HepG2 (cell line): ENCODE results near the gene PRRC2A. TPM values are rescaled to one million over a fixed set of nuclear protein-coding genes. Genes with fewer than 3 reads are reported as not detected.
A peak's percentile ranks its signal among the peaks of the same experiment; 100 is the strongest.

ENCODE experiments used
- CHCHD3 ChIP-seq: sonication (generic); formaldehyde crosslinking; IDR thresholded peaks from 2 replicates; pipeline ENCODE4 v1.8.0; 2022; ENCODE audit warnings: mild to moderate bottlenecking, missing genetic modification reagents, moderate library complexity
- ERF ChIP-seq: IDR thresholded peaks from 2 replicates; pipeline ENCODE4 v1.6.1; 2018; ENCODE audit warnings: missing biosample characterization, missing genetic modification reagents
- FOXA1 ChIP-seq, 2 experiments: fragments of 450-650 bp in 1 of 2; sonication (generic) in 1 of 2; formaldehyde crosslinking in 1 of 2; IDR thresholded peaks; 2 replicates each; pipeline versions ENCODE4 v1.4.0 to v1.6.1; 2016 to 2020; ENCODE audit warnings: missing genetic modification reagents in 1 of 2
- GABPA ChIP-seq, 2 experiments: IDR thresholded peaks; 2 replicates each; pipeline ENCODE4 v1.6.1; 2011 to 2016; ENCODE audit warnings: low read depth in 2 of 2, low read length in 1 of 2, missing biosample characterization in 1 of 2, missing genetic modification characterization in 1 of 2
- GABPB1 ChIP-seq: IDR thresholded peaks from 2 replicates; pipeline ENCODE4 v1.6.1; 2016; ENCODE audit warnings: mild to moderate bottlenecking, missing genetic modification reagents, moderate library complexity, missing compliant biosample characterization
- KLF11 ChIP-seq: IDR thresholded peaks from 2 replicates; pipeline ENCODE4 v1.6.1; 2016; ENCODE audit warnings: missing compliant biosample characterization
- PPARG ChIP-seq: conservative IDR thresholded peaks from 2 replicates; pipeline ENCODE4 v1.6.1; 2016; ENCODE audit warnings: missing biosample characterization, missing genetic modification reagents
- PREB ChIP-seq: sonication (generic); formaldehyde crosslinking; IDR thresholded peaks from 2 replicates; pipeline ENCODE4 v1.4.0; 2020; ENCODE audit warnings: missing genetic modification reagents
- RORA ChIP-seq: sonication (generic); formaldehyde crosslinking; IDR thresholded peaks from 2 replicates; pipeline ENCODE4 v1.5.0; 2020; ENCODE audit warnings: mild to moderate bottlenecking, missing genetic modification reagents, moderate library complexity
- ZBTB21 ChIP-seq: sonication (generic); formaldehyde crosslinking; IDR thresholded peaks from 2 replicates; pipeline ENCODE4 v1.4.0; 2020; ENCODE audit warnings: missing genetic modification reagents
- ZGPAT ChIP-seq: IDR thresholded peaks from 2 replicates; pipeline ENCODE4 v1.6.1; 2016; ENCODE audit warnings: mild to moderate bottlenecking
- ZNF251 ChIP-seq: sonication (generic); formaldehyde crosslinking; IDR thresholded peaks from 2 replicates; pipeline ENCODE4 v1.9.0; 2021; ENCODE audit warnings: mild to moderate bottlenecking, missing genetic modification reagents
- ZNF256 ChIP-seq: sonication (generic); formaldehyde crosslinking; conservative IDR thresholded peaks from 2 replicates; pipeline ENCODE4 v1.4.0; 2020; ENCODE audit warnings: missing genetic modification reagents
- ZNF3 ChIP-seq: IDR thresholded peaks from 2 replicates; pipeline ENCODE4 v1.7.0; 2017; ENCODE audit warnings: inconsistent platforms
- ZNF496 ChIP-seq: sonication (generic); formaldehyde crosslinking; IDR thresholded peaks from 2 replicates; pipeline ENCODE4 v1.8.1; 2023; ENCODE audit warnings: mild to moderate bottlenecking, moderate library complexity, missing genetic modification reagents; ENCODE audit not compliant: insufficient replicate concordance
- ZNF572 ChIP-seq: sonication (generic); formaldehyde crosslinking; IDR thresholded peaks from 2 replicates; pipeline ENCODE4 v1.5.1; 2020; ENCODE audit warnings: mild to moderate bottlenecking, missing genetic modification reagents
- ZNF891 ChIP-seq: sonication (generic); formaldehyde crosslinking; IDR thresholded peaks from 2 replicates; pipeline ENCODE4 v1.5.0; 2020; ENCODE audit warnings: mild to moderate bottlenecking, missing genetic modification reagents
- polyA plus RNA-seq, 8 experiments: library from polyadenylated mRNA; depleted of rRNA in 3 of 8; stranded (reverse) in 7 of 8; unstranded in 1 of 8; fragments of >200 nt; fragmentation: Illumina TruSeq in 4 of 8; extraction: Trizol in 4 of 8; gene quantifications; 2 replicates each; pipeline versions ENCODE4 v1.2.1 to v1.2.3, GENCODE V29; 2011 to 2016; ENCODE audit warnings: low read depth in 4 of 8, missing spikeins in 1 of 8, mixed read lengths in 1 of 8; ENCODE audit not compliant: insufficient read depth in 1 of 8
- total RNA-seq, 5 experiments: library from RNA; depleted of rRNA; stranded (reverse); fragments of >200 nt; fragmentation: Illumina TruSeq; extraction: Trizol; gene quantifications; 2 replicates each; pipeline ENCODE4 v1.2.3, GENCODE V29; 2016; ENCODE audit warnings: low read depth in 1 of 5
- TF ChIP-seq, protein P1 (sequence below): sonication (generic); formaldehyde crosslinking; IDR thresholded peaks from 2 replicates; pipeline ENCODE4 v1.4.0; 2020; ENCODE audit warnings: missing genetic modification reagents, borderline replicate concordance
- TF ChIP-seq, protein P2 (sequence below), 2 experiments: sonication (generic) in 1 of 2; formaldehyde crosslinking in 1 of 2; IDR thresholded peaks; 2 replicates each; pipeline versions ENCODE4 v1.5.1 to v1.6.1; 2011 to 2020; ENCODE audit warnings: borderline replicate concordance in 1 of 2, low read depth in 1 of 2, low read length in 1 of 2, mild to moderate bottlenecking in 1 of 2, missing genetic modification reagents in 1 of 2, moderate library complexity in 1 of 2
- TF ChIP-seq, protein P3 (sequence below): sonication (generic); formaldehyde crosslinking; IDR thresholded peaks from 2 replicates; pipeline ENCODE4 v1.4.0; 2020; ENCODE audit warnings: missing genetic modification reagents

The PRRC2A gene
- total and polyA plus RNA-seq, 2 of the 13 experiments (the other 11 are each of a cell fraction or from before 2014, with no cell fraction given), result 38.9 to 47.4 TPM

DNA sequence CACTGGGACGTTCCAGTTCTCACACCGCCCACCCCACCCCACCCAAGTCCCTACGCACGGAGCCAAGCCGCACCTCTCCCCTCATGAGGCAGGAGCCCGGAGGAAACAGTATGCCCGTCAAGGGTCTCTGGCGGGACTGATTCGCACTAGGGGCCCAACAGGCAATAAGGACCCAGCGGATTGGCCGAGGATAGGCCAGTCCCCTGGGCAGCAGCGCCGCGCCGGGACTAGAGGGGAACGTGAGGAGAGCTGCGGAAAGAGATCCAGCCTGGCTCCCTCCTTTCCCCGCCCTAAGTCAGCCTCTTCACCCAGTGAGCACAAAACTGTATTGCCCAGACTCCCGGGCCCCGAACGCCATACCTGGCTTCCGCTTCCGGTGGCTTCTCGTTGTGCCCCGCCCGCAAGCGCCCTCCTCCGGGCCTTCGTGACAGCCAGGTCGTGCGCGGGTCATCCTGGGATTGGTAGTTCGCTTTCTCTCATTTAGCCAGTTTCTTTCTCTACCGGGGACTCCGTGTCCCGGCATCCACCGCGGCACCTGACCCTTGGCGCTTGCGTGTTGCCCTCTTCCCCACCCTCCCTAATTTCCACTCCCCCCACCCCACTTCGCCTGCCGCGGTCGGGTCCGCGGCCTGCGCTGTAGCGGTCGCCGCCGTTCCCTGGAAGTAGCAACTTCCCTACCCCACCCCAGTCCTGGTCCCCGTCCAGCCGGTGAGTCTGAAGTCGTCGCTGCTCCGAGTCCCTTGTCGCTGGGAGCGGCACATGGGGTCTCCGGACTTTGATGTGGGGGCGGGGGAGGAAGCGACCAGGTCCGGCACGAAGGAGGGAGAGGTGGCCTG, 45.2 kb downstream of the PRRC2A start, which contains the start of gene CSNK2B (continued):
- TF ChIP-seq ZGPAT (CRISPR knock-in tag) (peak; percentile 39; the same call in 1 of the 2 replicates), ZNF572 (CRISPR knock-in tag) (peak; percentile 80; the same call in 1 of the 2 replicates), FOXA1 (IDR thresholded peaks at IDR 0.05) (no peak), FOXA1 (CRISPR knock-in tag; IDR thresholded peaks at IDR 0.05) (no peak; the same call in 1 of the 2 replicates), ERF (peak; percentile 44), PPARG (CRISPR knock-in tag) (peak; percentile 59; the same call in 1 of the 2 replicates), ZNF251 (no peak), GABPB1 (CRISPR knock-in tag) (peak; percentile 98), GABPA (IDR thresholded peaks at IDR 0.05; ENCODE audit: low read depth, low read length) (no peak), GABPA (CRISPR knock-in tag; IDR thresholded peaks at IDR 0.05; ENCODE audit: low read depth) (peak; percentile 98), ZNF256 (CRISPR knock-in tag) (peak; percentile 83; the same call in 1 of the 2 replicates), KLF11 (CRISPR knock-in tag) (0 out of 2 replicates have a peak, but pooled peaks have one; percentile 30), PREB (CRISPR knock-in tag) (no peak), ZBTB21 (CRISPR knock-in tag) (peak; percentile 17; the same call in 1 of the 2 replicates), CHCHD3 (CRISPR knock-in tag) (peak; percentile 84; the same call in 1 of the 2 replicates), RORA (CRISPR knock-in tag) (no peak), ZNF3 (CRISPR knock-in tag) (no peak), ZNF891 (CRISPR knock-in tag) (peak; percentile 85), ZNF496 (no peak)
- TF ChIP-seq, protein P1, sequence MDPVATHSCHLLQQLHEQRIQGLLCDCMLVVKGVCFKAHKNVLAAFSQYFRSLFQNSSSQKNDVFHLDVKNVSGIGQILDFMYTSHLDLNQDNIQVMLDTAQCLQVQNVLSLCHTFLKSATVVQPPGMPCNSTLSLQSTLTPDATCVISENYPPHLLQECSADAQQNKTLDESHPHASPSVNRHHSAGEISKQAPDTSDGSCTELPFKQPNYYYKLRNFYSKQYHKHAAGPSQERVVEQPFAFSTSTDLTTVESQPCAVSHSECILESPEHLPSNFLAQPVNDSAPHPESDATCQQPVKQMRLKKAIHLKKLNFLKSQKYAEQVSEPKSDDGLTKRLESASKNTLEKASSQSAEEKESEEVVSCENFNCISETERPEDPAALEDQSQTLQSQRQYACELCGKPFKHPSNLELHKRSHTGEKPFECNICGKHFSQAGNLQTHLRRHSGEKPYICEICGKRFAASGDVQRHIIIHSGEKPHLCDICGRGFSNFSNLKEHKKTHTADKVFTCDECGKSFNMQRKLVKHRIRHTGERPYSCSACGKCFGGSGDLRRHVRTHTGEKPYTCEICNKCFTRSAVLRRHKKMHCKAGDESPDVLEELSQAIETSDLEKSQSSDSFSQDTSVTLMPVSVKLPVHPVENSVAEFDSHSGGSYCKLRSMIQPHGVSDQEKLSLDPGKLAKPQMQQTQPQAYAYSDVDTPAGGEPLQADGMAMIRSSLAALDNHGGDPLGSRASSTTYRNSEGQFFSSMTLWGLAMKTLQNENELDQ, result no peak
- TF ChIP-seq, protein P2, sequence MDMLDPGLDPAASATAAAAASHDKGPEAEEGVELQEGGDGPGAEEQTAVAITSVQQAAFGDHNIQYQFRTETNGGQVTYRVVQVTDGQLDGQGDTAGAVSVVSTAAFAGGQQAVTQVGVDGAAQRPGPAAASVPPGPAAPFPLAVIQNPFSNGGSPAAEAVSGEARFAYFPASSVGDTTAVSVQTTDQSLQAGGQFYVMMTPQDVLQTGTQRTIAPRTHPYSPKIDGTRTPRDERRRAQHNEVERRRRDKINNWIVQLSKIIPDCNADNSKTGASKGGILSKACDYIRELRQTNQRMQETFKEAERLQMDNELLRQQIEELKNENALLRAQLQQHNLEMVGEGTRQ (IDR thresholded peaks at IDR 0.05; ENCODE audit: low read depth, low read length), result peak; percentile 61
- TF ChIP-seq, protein P2 (CRISPR knock-in tag; IDR thresholded peaks at IDR 0.05; ENCODE audit: borderline replicate concordance), result peak; percentile 75
- TF ChIP-seq, protein P3, sequence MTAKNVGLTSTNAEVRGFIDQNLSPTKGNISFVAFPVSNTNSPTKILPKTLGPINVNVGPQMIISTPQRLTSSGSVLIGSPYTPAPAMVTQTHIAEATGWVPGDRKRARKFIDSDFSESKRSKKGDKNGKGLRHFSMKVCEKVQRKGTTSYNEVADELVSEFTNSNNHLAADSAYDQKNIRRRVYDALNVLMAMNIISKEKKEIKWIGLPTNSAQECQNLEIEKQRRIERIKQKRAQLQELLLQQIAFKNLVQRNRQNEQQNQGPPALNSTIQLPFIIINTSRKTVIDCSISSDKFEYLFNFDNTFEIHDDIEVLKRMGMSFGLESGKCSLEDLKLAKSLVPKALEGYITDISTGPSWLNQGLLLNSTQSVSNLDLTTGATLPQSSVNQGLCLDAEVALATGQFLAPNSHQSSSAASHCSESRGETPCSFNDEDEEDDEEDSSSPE, result peak; percentile 79
